Tibial nerve (tissue), 4 donors: Measurements from ENCODE around the gene ROBO1. TPM values are rescaled to one million over a fixed set of nuclear protein-coding genes. Genes with fewer than 3 reads are reported as not detected.

Experiments used
- DNase-seq, 2 donors: peaks; one replicate each; pipeline ENCODE4 v3.0.0-alpha.2; 2019; ENCODE audit warnings: low spot score in 2 of 2
- H3K27ac ChIP-seq, 4 donors: fragments of 200-600 bp; sonication (generic) in 3 of 4; one replicate each; pipeline ENCODE4 v1.5.1; 2017 to 2019; ENCODE audit warnings: mild to moderate bottlenecking in 1 of 4
- H3K27me3 ChIP-seq, 2 donors: fragments of 200-600 bp; sonication (generic) in 1 of 2; one replicate each; pipeline versions ENCODE4 v1.5.1 to v1.6.0; 2017 to 2019
- H3K36me3 ChIP-seq, 3 donors: fragments of 200-600 bp; sonication (generic); one replicate each; pipeline ENCODE4 v1.5.1; 2018 to 2019
- H3K4me1 ChIP-seq, 4 donors: fragments of 200-600 bp; sonication (generic) in 3 of 4; one replicate each; pipeline ENCODE4 v1.5.1; 2017 to 2019
- H3K4me3 ChIP-seq, 4 donors: fragments of 200-600 bp; sonication (generic) in 3 of 4; one replicate each; pipeline ENCODE4 v1.5.1; 2017 to 2019; ENCODE audit warnings: mild to moderate bottlenecking in 1 of 4, moderate library complexity in 1 of 4
- H3K9me3 ChIP-seq, 4 donors: fragments of 200-600 bp; sonication (generic) in 3 of 4; one replicate each; pipeline ENCODE4 v1.5.1; 2017 to 2019
- EP300 ChIP-seq, 2 donors: sonication (generic); formaldehyde crosslinking; IDR thresholded peaks; one replicate each; pipeline ENCODE4 v1.6.1; 2017; ENCODE audit warnings: antibody characterized with exemption in 2 of 2, mild to moderate bottlenecking in 1 of 2
- POLR2A ChIP-seq, 2 donors: fragments of 450-650 bp; IDR thresholded peaks; one replicate each; pipeline ENCODE4 v1.6.1; 2017; ENCODE audit warnings: antibody characterized with exemption in 2 of 2, mild to moderate bottlenecking in 2 of 2, moderate library complexity in 2 of 2
- WGBS, 2 donors: methylation state at CpG; one replicate each; pipeline ENCODE4 v1.1.5; 2018; 5-methylcytosine and 5-hydroxymethylcytosine counted together
- total RNA-seq, 4 donors: library from RNA; depleted of rRNA; stranded (reverse); fragments of >200 nt; gene quantifications; one replicate each; pipeline ENCODE4 v1.1.0, GENCODE V29; 2016
- TF ChIP-seq, protein P1 (sequence below), 5 experiments: fragments of 200-600 bp in 3 of 5; fragments of 450-650 bp in 2 of 5; sonication (generic) in 3 of 5; IDR thresholded peaks; one replicate each; pipeline ENCODE4 v1.5.1; 2016 to 2019; ENCODE audit warnings: antibody characterized with exemption in 5 of 5, mild to moderate bottlenecking in 3 of 5, moderate library complexity in 2 of 5

The ROBO1 gene
- total RNA-seq, 4 donors from 2014 or later: 12.6 to 27.8 (median 23.1) TPM

GRCh38 chr3:79200456-79200855 lies 567.3 kb downstream of the ROBO1 start:
- H3K9me3 ChIP-seq: no peaks in the 10 kb centered on the region
- no peaks in the 10 kb centered on the region for H3K4me1 ChIP-seq
- no peak for DNase-seq
- no peaks in the 10 kb centered on the region for H3K36me3 ChIP-seq
- TF ChIP-seq, protein P1, sequence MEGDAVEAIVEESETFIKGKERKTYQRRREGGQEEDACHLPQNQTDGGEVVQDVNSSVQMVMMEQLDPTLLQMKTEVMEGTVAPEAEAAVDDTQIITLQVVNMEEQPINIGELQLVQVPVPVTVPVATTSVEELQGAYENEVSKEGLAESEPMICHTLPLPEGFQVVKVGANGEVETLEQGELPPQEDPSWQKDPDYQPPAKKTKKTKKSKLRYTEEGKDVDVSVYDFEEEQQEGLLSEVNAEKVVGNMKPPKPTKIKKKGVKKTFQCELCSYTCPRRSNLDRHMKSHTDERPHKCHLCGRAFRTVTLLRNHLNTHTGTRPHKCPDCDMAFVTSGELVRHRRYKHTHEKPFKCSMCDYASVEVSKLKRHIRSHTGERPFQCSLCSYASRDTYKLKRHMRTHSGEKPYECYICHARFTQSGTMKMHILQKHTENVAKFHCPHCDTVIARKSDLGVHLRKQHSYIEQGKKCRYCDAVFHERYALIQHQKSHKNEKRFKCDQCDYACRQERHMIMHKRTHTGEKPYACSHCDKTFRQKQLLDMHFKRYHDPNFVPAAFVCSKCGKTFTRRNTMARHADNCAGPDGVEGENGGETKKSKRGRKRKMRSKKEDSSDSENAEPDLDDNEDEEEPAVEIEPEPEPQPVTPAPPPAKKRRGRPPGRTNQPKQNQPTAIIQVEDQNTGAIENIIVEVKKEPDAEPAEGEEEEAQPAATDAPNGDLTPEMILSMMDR (IDR thresholded peaks at IDR 0.05): no peak
- TF ChIP-seq EP300 (IDR thresholded peaks at IDR 0.05) (no peak), POLR2A (IDR thresholded peaks at IDR 0.05) (no peak)
- no peak overlapping the region for H3K4me3 ChIP-seq
- no peaks in the 10 kb centered on the region for H3K27me3 ChIP-seq
- 23 to 42% methylated on average over 1 of the region's 1 CpG for WGBS, 2 donors
- H3K27ac ChIP-seq: no peak overlapping the region

GRCh38 chr3:79199966-79200365 lies 567.8 kb downstream of the ROBO1 start:
- H3K4me1 ChIP-seq: no peaks in the 10 kb centered on the region
- no peak for DNase-seq
- H3K4me3 ChIP-seq: no peak overlapping the region
- TF ChIP-seq POLR2A (IDR thresholded peaks at IDR 0.05): no peak
- TF ChIP-seq, protein P1 (IDR thresholded peaks at IDR 0.05): no peak
- no peak for TF ChIP-seq EP300 (IDR thresholded peaks at IDR 0.05)
- no peak overlapping the region for H3K27ac ChIP-seq
- 49 to 58% methylated on average over 1 of the region's 1 CpG for WGBS, 2 donors
- no peaks in the 10 kb centered on the region for H3K9me3 ChIP-seq
- no peaks in the 10 kb centered on the region for H3K36me3 ChIP-seq
- H3K27me3 ChIP-seq: no peaks in the 10 kb centered on the region

- no peaks in the 10 kb centered on the region for H3K27me3 ChIP-seq
- H3K4me3 ChIP-seq: no peak overlapping the region
- no peaks in the 10 kb centered on the region for H3K4me1 ChIP-seq
- no peaks in the 10 kb centered on the region for H3K9me3 ChIP-seq
- no peak overlapping the region for H3K27ac ChIP-seq
- no peaks in the 10 kb centered on the region for H3K36me3 ChIP-seq
- WGBS, 2 donors: 76 to 79% methylated on average over 5 of the region's 5 CpGs
- no peak for TF ChIP-seq POLR2A (IDR thresholded peaks at IDR 0.05)
- TF ChIP-seq EP300 (IDR thresholded peaks at IDR 0.05): no peak
- TF ChIP-seq, protein P1 (IDR thresholded peaks at IDR 0.05): no peak
- DNase-seq: no peak
Measured at GRCh38 chr3:79187426-79187825, 580.4 kb downstream of the ROBO1 start.

GRCh38 chr3:79184251-79184650 lies 583.5 kb downstream of the ROBO1 start:
- TF ChIP-seq POLR2A (IDR thresholded peaks at IDR 0.05): no peak
- no peak for TF ChIP-seq EP300 (IDR thresholded peaks at IDR 0.05)
- TF ChIP-seq, protein P1 (IDR thresholded peaks at IDR 0.05): no peak
- WGBS, 2 donors: 18 to 24% methylated on average over 3 of the region's 3 CpGs
- Histone ChIP-seq H3K4me1 (no peaks in the 10 kb centered on the region), H3K9me3 (no peaks in the 10 kb centered on the region), H3K36me3 (no peaks in the 10 kb centered on the region), H3K4me3 (no peak overlapping the region), H3K27me3 (no peaks in the 10 kb centered on the region), H3K27ac (no peak overlapping the region)
- DNase-seq: no peak

DNA sequence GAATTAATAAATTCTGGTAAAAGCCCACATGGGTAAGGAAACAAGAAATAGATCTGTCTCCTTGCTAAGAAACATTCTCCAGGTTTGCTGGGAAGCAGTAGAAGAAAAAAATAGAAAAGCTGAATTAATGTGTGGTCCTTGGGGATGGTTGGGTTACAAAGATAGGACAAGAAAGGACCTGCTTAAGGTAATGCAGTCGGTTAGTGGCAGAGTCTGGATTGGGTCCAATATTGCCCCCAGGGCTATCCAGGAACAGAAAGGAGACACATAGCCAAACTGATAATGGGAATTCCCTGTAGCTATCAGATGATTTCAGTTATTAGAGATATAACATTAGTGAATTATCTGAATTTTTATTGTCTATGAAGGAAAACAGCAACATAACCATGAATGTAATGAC lies 584.3 kb downstream of the ROBO1 start:
- DNase-seq: no peak
- no peak overlapping the region for H3K27ac ChIP-seq
- H3K27me3 ChIP-seq: no peaks in the 10 kb centered on the region
- H3K4me3 ChIP-seq: no peak overlapping the region
- H3K36me3 ChIP-seq: no peaks in the 10 kb centered on the region
- TF ChIP-seq, protein P1 (IDR thresholded peaks at IDR 0.05): no peak
- no peak for TF ChIP-seq EP300 (IDR thresholded peaks at IDR 0.05)
- 68 to 72% methylated on average over 1 of the region's 1 CpG for WGBS, 2 donors
- H3K4me1 ChIP-seq: no peaks in the 10 kb centered on the region
- no peaks in the 10 kb centered on the region for H3K9me3 ChIP-seq
